Effector memory CD4-positive, alpha-beta T cell (primary cell): ENCODE data around the gene CAMTA1.

Experiments
- DNase-seq, 3 donors: peaks; one replicate each; pipeline ENCODE4 v3.0.0-alpha.2; 2020
- H3K27ac ChIP-seq: 2 replicates; pipeline ENCODE4 v1.7.0; 2013; ENCODE audit warnings: mild to moderate bottlenecking, low read length, moderate library complexity; ENCODE audit not compliant: insufficient read depth, poor library complexity, severe bottlenecking
- H3K27me3 ChIP-seq: replicated peaks from 2 replicates; pipeline ENCODE4 v1.7.0; 2013; ENCODE audit warnings: mild to moderate bottlenecking, low read length; ENCODE audit not compliant: insufficient read depth, control insufficient read depth, poor library complexity, severe bottlenecking
- H3K36me3 ChIP-seq: 2 replicates; pipeline ENCODE4 v1.7.0; 2013; ENCODE audit warnings: mild to moderate bottlenecking, low read length, moderate library complexity; ENCODE audit not compliant: control insufficient read depth, insufficient read depth
- H3K4me1 ChIP-seq: 2 replicates; pipeline ENCODE4 v1.7.0; 2013; ENCODE audit warnings: low read length, mild to moderate bottlenecking; ENCODE audit not compliant: control insufficient read depth, insufficient read depth, poor library complexity, severe bottlenecking
- H3K4me3 ChIP-seq: 2 replicates; pipeline ENCODE4 v1.7.0; 2013; ENCODE audit warnings: low read length, low read depth, mild to moderate bottlenecking; ENCODE audit not compliant: insufficient read depth, poor library complexity, severe bottlenecking
- H3K9me3 ChIP-seq: 2 replicates; pipeline ENCODE4 v1.7.0; 2013; ENCODE audit warnings: mild to moderate bottlenecking, low read length, moderate library complexity; ENCODE audit not compliant: control insufficient read depth

The CAMTA1 gene

DNA sequence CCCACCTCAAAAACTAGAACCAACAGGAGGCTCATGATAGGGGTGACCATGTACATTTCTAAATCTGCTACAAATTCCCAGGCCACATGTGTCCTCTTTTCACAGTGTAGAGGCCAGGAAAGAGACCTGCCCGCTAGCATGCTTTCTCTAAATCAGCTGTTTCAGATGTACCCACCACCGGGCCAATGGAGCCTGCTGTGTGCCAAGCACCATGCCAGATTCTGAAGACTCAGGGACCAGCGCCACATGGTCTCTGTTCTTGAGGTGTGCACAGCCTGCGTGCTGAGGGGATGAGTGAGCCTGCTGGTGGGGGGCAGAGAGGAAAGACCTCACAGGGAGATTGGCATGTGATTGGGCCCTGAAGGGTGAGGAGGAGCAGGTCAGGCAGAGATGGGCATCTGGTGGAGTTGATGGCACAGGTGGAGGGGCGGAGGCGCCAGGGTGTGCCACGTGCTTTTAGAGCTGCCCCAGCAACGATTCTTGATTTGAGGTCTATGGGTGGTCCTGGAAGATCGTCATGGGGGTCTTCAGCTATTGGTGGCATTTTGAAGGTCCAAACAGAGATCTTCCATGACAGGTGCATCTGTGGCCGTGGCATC is 500.7 kb downstream of the CAMTA1 start:
- no peak for DNase-seq
- H3K36me3 ChIP-seq: no peaks in the 10 kb centered on the region
- H3K27me3 ChIP-seq: no peaks in the 10 kb centered on the region
- H3K4me1 ChIP-seq: no peaks in the 10 kb centered on the region
- no peaks in the 10 kb centered on the region for H3K9me3 ChIP-seq
- H3K27ac ChIP-seq: no peak overlapping the region
- no peak overlapping the region for H3K4me3 ChIP-seq

DNA sequence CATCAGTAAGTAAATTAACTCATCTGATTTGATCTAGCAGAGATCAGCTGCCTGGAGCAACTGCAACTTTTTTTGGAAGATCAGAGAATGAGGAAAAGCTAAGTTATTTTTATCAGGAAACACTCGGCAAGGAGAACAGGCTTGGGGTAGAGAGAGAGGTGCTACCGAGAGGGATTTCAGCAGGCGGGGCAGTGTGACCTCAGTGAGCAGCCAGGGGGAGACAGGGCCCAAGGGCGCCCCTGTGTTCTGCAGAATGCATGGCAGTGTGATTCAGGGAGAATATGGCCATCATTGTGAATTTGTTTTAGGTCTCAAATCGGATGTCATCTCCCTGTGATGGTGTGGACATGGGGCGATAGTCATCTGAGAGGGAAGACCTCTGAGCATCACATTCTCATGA is 501.8 kb downstream of the CAMTA1 start:
- no peak for DNase-seq
- H3K27ac ChIP-seq: no peak overlapping the region

GRCh38 chr1:7288992-7289391 is 503.7 kb downstream of the CAMTA1 start:
- Histone ChIP-seq H3K9me3 (no peaks in the 10 kb centered on the region), H3K27me3 (no peaks in the 10 kb centered on the region), H3K4me1 (no peaks in the 10 kb centered on the region), H3K4me3 (no peak overlapping the region), H3K27ac (no peak overlapping the region), H3K36me3 (no peaks in the 10 kb centered on the region)
- no peak for DNase-seq

More for the DNA sequence above, 501.8 kb downstream of the CAMTA1 start:
- H3K27me3 ChIP-seq: no peaks in the 10 kb centered on the region
- H3K4me3 ChIP-seq: no peak overlapping the region
- no peaks in the 10 kb centered on the region for H3K9me3 ChIP-seq
- no peaks in the 10 kb centered on the region for H3K4me1 ChIP-seq
- H3K36me3 ChIP-seq: no peaks in the 10 kb centered on the region

- no peak for DNase-seq
- no peaks in the 10 kb centered on the region for H3K4me1 ChIP-seq
- H3K27me3 ChIP-seq: no peaks in the 10 kb centered on the region
- H3K4me3 ChIP-seq: no peak overlapping the region
- no peak overlapping the region for H3K27ac ChIP-seq
- no peaks in the 10 kb centered on the region for H3K9me3 ChIP-seq
- no peaks in the 10 kb centered on the region for H3K36me3 ChIP-seq
These were observed 504.4 kb downstream of the CAMTA1 start for GRCh38 chr1:7289694-7290093.

- H3K27me3 ChIP-seq: no peaks in the 10 kb centered on the region
- H3K4me3 ChIP-seq: no peak overlapping the region
- H3K4me1 ChIP-seq: no peaks in the 10 kb centered on the region
- H3K36me3 ChIP-seq: no peaks in the 10 kb centered on the region
- H3K27ac ChIP-seq: no peak overlapping the region
- H3K9me3 ChIP-seq: no peaks in the 10 kb centered on the region
- DNase-seq: no peak
These were observed 506.0 kb downstream of the CAMTA1 start for GRCh38 chr1:7290971-7291970.

GRCh38 chr1:7292036-7292681 is 506.9 kb downstream of the CAMTA1 start:
- Histone ChIP-seq H3K9me3 (no peaks in the 10 kb centered on the region), H3K4me1 (no peaks in the 10 kb centered on the region), H3K27me3 (no peaks in the 10 kb centered on the region), H3K36me3 (no peaks in the 10 kb centered on the region), H3K4me3 (no peak overlapping the region), H3K27ac (no peak overlapping the region)
- DNase-seq: no peak

- Histone ChIP-seq H3K4me3 (no peak overlapping the region), H3K27ac (no peak overlapping the region), H3K4me1 (no peaks in the 10 kb centered on the region), H3K27me3 (no peaks in the 10 kb centered on the region), H3K36me3 (no peaks in the 10 kb centered on the region), H3K9me3 (no peaks in the 10 kb centered on the region)
- no peak for DNase-seq
These were observed 507.6 kb downstream of the CAMTA1 start for GRCh38 chr1:7292714-7293419.

DNA sequence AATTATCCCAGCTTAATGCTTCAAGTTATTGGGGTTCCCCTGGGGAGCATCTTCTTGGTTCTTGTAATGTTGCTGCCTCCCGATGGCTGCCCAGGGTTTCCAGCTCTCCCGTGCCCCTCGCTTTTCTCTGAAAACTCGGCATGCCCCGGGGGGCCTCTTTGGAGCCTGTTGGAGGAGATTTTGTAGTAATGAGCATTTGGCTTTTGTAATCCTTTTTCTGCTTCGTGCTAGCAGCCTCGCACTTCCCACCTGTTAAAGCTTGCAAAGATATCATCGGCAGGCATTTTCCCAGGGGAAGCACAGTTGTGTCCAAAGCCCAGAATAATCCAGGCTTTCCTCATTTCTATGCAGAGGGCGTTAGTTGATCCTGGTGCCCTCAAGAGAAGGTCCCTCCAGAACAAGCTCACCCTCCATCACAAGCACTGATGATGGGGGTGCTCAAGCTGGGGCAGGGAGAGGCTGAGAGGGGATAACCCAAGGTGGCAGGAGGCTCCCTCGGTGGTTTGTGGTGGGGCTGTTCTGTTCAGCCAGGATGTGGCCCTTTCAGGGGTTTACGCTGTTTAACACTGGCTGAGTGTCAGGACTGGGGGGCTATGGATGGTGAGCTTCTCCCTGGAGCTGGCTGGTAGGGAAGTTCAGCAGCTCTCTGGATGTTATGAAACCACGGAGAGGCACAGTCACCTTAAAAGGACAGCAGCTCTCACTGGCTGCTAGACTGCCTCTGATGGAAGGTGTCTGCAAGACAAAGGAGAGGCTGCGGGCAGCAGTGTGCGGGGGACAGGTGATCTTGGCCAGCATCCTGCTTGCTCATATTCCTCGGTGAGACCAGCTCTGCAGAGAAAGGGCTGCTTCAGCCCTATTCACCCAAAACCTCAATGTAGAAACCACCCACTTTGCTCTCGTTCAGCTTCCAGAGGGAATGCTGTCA is 508.7 kb downstream of the CAMTA1 start:
- Histone ChIP-seq H3K36me3 (no peaks in the 10 kb centered on the region), H3K9me3 (no peaks in the 10 kb centered on the region), H3K4me3 (no peak overlapping the region), H3K27ac (no peak overlapping the region), H3K27me3 (no peaks in the 10 kb centered on the region), H3K4me1 (no peaks in the 10 kb centered on the region)
- no peak for DNase-seq

- no peak for DNase-seq
- H3K27me3 ChIP-seq: no peaks in the 10 kb centered on the region
These were observed 509.4 kb downstream of the CAMTA1 start for GRCh38 chr1:7294636-7295035.

More at GRCh38 chr1:7294636-7295035, 509.4 kb downstream of the CAMTA1 start:
- H3K36me3 ChIP-seq: no peaks in the 10 kb centered on the region
- no peak overlapping the region for H3K27ac ChIP-seq
- H3K4me3 ChIP-seq: no peak overlapping the region
- no peaks in the 10 kb centered on the region for H3K4me1 ChIP-seq
- no peaks in the 10 kb centered on the region for H3K9me3 ChIP-seq
